ENCODE measurements around the gene EPB41L2. TPM values are rescaled to one million over a fixed set of nuclear protein-coding genes. Genes with fewer than 3 reads are reported as not detected.

The EPB41L2 gene
- total and polyA plus RNA-seq, 2 experiments from 2014 or later: 27.4 to 35.8 TPM

DNA sequence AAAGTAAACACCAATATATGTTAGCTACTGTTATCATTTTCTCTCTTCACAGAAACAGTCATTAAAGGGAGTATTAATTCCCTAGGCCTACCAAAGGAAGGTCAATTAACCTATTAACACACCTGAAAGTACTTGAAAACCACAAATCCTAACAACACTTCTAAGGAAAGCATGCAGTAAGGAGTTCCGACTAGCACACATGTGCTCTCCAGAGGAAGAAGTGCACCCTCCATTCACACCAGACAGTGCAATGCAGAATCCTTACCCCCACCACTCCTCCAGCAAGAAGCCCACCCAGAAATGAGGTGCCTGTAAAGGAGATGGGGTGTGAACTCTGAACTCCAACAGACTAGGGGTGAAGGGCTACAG lies 58.7 kb downstream of the EPB41L2 start:
- DNase-seq (ENCODE audit: low spot score): no peak
- no peak overlapping the region for H3K4me3 ChIP-seq
- no peaks in the 10 kb centered on the region for H3K27me3 ChIP-seq
- H3K9me3 ChIP-seq (ENCODE audit: low read depth): peaks cover 12% of the 10 kb centered on the region
- no peak overlapping the region for H3K4me2 ChIP-seq
- H3K27ac ChIP-seq: peak overlapping the region; percentile 5
- 59% methylated on average over 1 of the region's 1 CpG for WGBS (ENCODE audit: low lambda C conversion rate, missing lambda C conversion rate)
- H2AFZ ChIP-seq: no peak overlapping the region
- peaks cover 61% of the 10 kb centered on the region for H3K4me1 ChIP-seq (ENCODE audit: insufficient read depth)
- no peaks in the 10 kb centered on the region for H3K36me3 ChIP-seq (replicated peaks; ENCODE audit: insufficient read depth, low read depth)
- no peaks in the 10 kb centered on the region for H4K20me1 ChIP-seq (ENCODE audit: insufficient read depth, poor library complexity, severe bottlenecking)
- no peak for TF ChIP-seq CTCF (IDR thresholded peaks at IDR 0.05; ENCODE audit: poor library complexity)
- no peak for TF ChIP-seq EZH2phosphoT487 (IDR thresholded peaks at IDR 0.05; ENCODE audit: low read depth, severe bottlenecking, unreplicated experiment)
- no peak for TF ChIP-seq EZH2 (IDR thresholded peaks at IDR 0.05; ENCODE audit: borderline replicate concordance)
- H3K9me2 ChIP-seq (replicated peaks; ENCODE audit: insufficient read depth): no peaks in the 10 kb centered on the region
- H3K79me2 ChIP-seq: peaks cover 77% of the 10 kb centered on the region

GRCh38 chr6:131003488-131004386 lies 59.3 kb downstream of the EPB41L2 start:
- no peaks in the 10 kb centered on the region for H3K27me3 ChIP-seq
- peak overlapping the region; percentile 3 for H3K4me2 ChIP-seq
- no peaks in the 10 kb centered on the region for H3K9me2 ChIP-seq (replicated peaks; ENCODE audit: insufficient read depth)
- peak overlapping the region; percentile 2 for H3K27ac ChIP-seq
- no peak for DNase-seq (ENCODE audit: low spot score)
- H3K36me3 ChIP-seq (replicated peaks; ENCODE audit: insufficient read depth, low read depth): no peaks in the 10 kb centered on the region
- peaks cover 61% of the 10 kb centered on the region for H3K4me1 ChIP-seq (ENCODE audit: insufficient read depth)
- H3K4me3 ChIP-seq: no peak overlapping the region
- H3K79me2 ChIP-seq: peaks cover 79% of the 10 kb centered on the region
- H4K20me1 ChIP-seq (ENCODE audit: insufficient read depth, poor library complexity, severe bottlenecking): no peaks in the 10 kb centered on the region
- TF ChIP-seq CTCF (IDR thresholded peaks at IDR 0.05; ENCODE audit: poor library complexity): no peak
- TF ChIP-seq EZH2phosphoT487 (IDR thresholded peaks at IDR 0.05; ENCODE audit: low read depth, severe bottlenecking, unreplicated experiment): no peak
- no peak for TF ChIP-seq EZH2 (IDR thresholded peaks at IDR 0.05; ENCODE audit: borderline replicate concordance)
- WGBS (ENCODE audit: low lambda C conversion rate, missing lambda C conversion rate): 70% methylated on average over 5 of the region's 5 CpGs
- H3K9me3 ChIP-seq (ENCODE audit: low read depth): peaks cover 12% of the 10 kb centered on the region
- no peak overlapping the region for H2AFZ ChIP-seq

DNA sequence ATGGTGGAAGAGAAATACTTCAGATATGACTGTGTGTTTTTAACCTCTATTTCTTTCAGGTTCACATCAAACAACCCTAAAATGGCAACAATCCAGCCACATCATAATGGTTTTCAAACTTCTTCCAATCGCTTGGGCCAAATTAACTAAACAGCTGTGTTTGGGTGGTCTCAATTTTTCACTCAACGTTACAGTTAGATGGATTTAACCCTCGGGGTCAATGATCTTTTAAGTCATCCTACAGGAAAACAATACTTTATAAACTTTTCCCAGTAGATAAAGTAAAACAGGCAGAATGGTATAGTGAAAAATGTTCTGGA lies 60.4 kb downstream of the EPB41L2 start:
- Histone ChIP-seq H3K4me2 (peak overlapping the region; percentile 51), H3K27ac (peak overlapping the region; percentile 63), H3K27me3 (no peaks in the 10 kb centered on the region), H3K9me2 (replicated peaks; ENCODE audit: insufficient read depth) (no peaks in the 10 kb centered on the region), H2AFZ (no peak overlapping the region), H3K4me3 (no peak overlapping the region), H3K79me2 (peaks cover 81% of the 10 kb centered on the region), H3K4me1 (ENCODE audit: insufficient read depth) (peaks cover 61% of the 10 kb centered on the region), H3K9me3 (ENCODE audit: low read depth) (peaks cover 7% of the 10 kb centered on the region), H3K36me3 (replicated peaks; ENCODE audit: insufficient read depth, low read depth) (no peaks in the 10 kb centered on the region), H4K20me1 (ENCODE audit: insufficient read depth, poor library complexity, severe bottlenecking) (no peaks in the 10 kb centered on the region)
- DNase-seq (ENCODE audit: low spot score): no peak
- no peak for TF ChIP-seq CTCF (IDR thresholded peaks at IDR 0.05; ENCODE audit: poor library complexity)
- TF ChIP-seq EZH2 (IDR thresholded peaks at IDR 0.05; ENCODE audit: borderline replicate concordance): no peak
- TF ChIP-seq EZH2phosphoT487 (IDR thresholded peaks at IDR 0.05; ENCODE audit: low read depth, severe bottlenecking, unreplicated experiment): no peak
- whole genome bisulfite sequencing (ENCODE audit: low lambda C conversion rate, missing lambda C conversion rate): 43% methylated on average over 3 of the region's 3 CpGs
